HG03159 (cell line): Measurements from ENCODE around the gene LRCH4.
"Not testable (repeated sequence)": the region's sequence is repeated elsewhere in the genome, so short reads cannot be mapped to it uniquely, and the experiment has no call there.

ENCODE experiments used
- ATAC-seq: cut with Tn5 transposase; IDR thresholded peaks from one replicate; pipeline ENCODE4 v1.9.1; 2021; ENCODE audit warnings: mild to moderate bottlenecking, moderate library complexity; ENCODE audit not compliant: unreplicated experiment

LRCH4 gene

GRCh38 chr7:100546926-100547800 is 38.8 kb downstream of the LRCH4 start:
- ATAC-seq, result no peak

DNA sequence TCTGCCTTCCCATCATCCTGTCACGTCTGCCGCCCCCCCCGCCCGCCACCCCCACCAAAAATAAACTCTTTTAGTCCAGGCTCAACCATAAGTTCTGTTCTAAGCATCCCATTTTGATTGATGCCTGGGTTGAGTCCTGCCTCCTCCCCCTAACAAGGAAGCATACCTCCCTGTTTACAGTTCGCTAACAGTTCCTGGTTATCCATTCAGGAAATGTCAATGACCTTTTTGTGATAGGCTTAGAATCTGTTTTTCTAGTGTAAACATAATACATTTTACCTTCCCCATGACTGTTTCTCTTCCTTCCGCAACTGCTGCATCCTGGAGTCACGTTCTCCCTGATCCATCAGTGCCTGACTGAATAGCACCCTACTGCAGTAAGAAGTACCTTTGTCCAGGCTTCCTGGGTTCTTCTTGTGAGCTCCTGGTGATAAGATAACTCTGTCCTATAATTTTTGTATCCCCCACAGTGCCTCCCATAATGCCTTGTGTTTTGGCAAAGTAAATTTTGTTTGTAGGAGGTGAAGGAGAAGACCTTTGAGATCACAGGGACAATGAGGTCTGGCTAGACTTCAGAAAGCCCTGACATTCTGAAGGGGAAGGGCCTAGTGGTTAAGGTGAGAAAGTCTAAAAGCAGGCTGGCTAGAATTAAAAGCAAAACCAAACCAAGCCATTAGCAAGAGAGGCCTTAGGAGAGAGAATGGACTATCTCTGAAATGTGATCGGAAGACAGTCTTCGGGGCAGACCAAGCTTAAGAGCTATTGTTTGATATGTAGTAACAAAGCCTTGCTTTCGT is 39.6 kb downstream of the LRCH4 start:
- no peak for ATAC-seq

- peak; percentile 45 for ATAC-seq
Observed at GRCh38 chr7:100545360-100546128, 40.4 kb downstream of the LRCH4 start.

- ATAC-seq, result no peak
Observed at GRCh38 chr7:100544967-100545359, 41.0 kb downstream of the LRCH4 start.

- no peak for ATAC-seq
Observed at GRCh38 chr7:100544386-100544785, 41.5 kb downstream of the LRCH4 start.

GRCh38 chr7:100543586-100543985 is 42.3 kb downstream of the LRCH4 start:
- ATAC-seq, result no peak

GRCh38 chr7:100541309-100541708 is 44.6 kb downstream of the LRCH4 start:
- not testable (repeated sequence) for ATAC-seq

DNA sequence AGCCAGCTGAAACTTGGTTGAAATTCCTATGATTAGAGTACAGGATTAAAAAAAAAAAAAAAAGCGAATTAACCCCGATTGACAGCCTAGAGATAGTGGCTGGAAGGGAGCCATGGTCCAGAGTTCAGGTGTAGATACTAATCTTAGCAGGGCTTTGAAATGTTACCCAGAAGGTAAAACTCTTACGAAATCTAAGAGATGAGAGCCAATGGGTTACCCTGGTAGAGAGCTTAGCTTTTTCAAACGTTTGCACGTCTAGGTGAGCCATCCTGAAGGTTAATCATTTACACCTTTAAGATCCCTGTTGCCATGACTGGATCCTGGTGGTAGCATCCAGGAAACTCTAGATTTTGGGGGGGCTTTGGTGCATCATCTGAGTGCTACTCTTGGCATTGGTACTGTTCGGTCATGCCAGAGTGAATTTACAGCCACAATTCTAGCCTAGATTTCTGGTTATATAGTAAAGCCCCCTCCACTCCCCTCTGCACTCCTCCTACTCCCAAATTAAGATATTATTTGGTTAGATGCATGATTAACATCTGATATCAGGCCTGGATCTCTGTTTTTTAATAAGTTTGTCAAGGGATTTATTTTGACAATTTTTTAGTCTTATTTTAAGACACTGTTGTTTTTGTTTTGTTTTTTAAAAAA is 45.7 kb downstream of the LRCH4 start:
- no peak for ATAC-seq

- no peak for ATAC-seq
Observed at GRCh38 chr7:100539436-100540006, 46.4 kb downstream of the LRCH4 start.

DNA sequence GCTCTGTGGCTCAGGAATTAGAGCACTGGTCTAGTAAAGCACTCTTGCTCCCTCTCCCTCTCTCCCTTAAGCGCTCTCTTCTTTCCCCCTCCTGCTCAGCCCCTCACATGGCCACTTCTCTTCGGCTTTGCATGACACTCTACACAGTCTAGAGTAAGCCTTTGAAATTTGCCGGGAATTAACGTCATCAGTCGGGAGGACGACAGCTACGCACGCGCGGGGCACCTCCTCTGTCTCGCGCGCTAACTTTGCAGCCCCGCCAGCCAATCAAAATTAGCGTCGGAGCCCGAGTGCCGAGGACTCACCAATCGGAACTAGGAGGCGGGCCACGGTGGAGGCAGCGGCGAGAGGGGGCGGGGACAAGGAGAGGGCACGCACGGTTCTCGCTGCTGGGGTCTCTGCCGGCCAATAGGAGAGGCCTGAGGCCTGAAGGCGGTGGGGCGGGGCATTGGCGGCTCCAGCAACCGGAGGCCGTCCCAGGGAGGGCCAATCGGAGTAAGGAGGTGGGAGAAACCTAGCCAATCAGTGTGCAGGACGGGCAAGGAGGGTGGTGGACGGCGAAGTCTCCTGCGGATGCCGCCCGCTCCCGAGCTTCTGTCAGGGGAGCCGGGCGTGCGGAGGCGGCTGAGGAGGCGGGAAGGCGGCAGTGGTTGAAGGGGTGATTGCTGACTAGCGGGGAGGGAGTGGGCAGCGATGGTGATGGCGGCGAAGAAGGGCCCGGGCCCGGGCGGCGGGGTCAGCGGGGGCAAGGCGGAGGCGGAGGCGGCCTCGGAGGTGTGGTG is 47.1 kb downstream of the LRCH4 start, which contains the start of gene AGFG2:
TSS of gene AGFG2 (plus strand) at position 550 of the 782 bp plus-strand sequence. CDS start at position 694, 144 bp downstream.
- ATAC-seq, result peak; percentile 93

DNA sequence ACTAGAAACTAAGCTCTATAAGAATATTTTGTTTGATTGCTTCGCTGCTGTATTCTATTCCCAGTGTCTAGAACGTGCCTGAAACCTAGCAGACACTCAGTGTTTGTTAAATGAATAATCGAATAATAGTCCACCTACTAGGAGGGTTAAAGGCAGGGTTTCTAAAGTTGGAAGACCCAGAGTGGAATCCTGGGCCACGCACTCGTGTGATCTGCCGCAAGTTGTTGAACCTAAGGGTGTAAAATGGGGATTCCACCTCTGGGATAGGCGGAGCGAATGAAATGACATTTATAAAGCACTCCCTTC is 47.6 kb downstream of the LRCH4 start:
- no peak for ATAC-seq

DNA sequence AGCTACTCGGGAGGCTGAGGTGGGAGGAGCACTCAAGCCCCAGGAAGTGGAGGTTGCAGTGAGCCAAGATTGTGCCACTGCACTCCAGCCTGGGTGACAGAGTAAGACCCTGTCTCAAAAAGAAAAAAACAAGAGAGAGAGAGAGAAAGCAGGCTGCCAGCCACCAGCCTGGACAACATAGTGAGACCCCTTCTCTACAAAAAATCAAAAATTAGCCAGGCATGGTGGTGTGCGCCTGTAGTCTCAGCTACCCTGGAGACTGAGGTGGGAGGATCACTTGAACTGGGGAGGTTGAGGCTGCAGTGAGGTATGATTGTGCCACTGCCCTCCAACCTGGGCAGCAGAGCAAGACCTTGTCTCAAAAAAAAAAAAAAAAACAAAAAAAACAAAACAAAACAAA is 49.2 kb downstream of the LRCH4 start:
- ATAC-seq, result not testable (repeated sequence)

DNA sequence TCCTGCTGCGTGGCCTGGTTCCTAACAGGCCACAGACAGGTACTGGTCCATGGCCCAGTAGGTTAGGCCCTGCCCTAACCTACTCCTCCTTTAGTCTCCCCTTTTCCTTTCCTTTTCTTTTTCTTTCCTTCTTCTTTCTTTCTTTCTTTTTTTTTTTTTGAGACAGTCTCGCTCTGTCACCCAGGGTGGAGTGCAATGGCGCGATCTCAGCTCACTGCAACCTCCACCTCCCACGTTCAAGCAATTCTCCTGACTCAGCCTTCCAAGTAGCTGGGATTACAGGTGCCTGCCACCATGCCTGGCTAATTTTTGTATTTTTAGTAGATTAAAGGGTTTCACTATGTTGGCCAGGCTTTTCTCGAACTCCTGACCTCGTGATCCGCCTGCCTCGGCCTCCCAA is 49.9 kb downstream of the LRCH4 start:
- ATAC-seq, result not testable (repeated sequence)

DNA sequence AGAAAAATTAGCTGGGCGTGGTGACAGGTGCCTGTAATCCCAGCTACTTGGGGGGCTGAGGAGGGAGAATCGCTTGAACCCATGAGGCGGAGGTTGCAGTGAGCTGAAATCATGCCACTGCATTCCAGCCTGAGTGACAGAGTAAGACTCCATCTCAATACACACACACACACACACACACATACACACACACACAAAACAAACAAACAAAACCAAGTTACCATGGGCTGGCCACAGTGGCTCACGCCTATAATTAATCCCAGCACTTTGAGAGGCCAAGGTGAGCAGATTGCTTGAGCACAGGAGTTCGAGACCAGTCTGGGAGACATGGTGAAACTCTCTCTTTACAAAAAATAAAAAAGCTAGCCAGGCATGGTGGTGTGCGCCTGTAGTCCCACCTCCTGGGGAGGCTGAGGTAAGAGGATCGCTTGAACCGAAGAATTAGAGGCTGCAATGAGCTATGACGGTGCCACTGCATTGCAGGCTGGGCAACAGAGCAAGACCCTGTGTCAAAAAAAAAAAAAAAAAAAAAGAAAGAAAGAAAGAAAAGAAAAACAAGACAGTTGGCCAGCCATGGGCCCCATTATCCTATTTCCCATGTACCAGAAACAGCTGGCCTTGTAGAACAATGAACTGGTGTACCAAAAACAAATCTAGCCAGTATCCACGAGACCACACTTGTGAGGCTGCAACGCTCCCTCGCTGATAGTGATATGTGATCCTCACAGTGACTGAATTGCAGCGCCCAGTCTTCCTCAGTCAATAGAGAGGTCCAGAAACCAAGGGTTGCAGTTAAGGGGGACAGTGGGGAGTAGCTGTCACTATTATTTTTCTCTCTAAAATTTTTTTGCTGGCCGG is 53.5 kb downstream of the LRCH4 start:
- ATAC-seq, result no peak

DNA sequence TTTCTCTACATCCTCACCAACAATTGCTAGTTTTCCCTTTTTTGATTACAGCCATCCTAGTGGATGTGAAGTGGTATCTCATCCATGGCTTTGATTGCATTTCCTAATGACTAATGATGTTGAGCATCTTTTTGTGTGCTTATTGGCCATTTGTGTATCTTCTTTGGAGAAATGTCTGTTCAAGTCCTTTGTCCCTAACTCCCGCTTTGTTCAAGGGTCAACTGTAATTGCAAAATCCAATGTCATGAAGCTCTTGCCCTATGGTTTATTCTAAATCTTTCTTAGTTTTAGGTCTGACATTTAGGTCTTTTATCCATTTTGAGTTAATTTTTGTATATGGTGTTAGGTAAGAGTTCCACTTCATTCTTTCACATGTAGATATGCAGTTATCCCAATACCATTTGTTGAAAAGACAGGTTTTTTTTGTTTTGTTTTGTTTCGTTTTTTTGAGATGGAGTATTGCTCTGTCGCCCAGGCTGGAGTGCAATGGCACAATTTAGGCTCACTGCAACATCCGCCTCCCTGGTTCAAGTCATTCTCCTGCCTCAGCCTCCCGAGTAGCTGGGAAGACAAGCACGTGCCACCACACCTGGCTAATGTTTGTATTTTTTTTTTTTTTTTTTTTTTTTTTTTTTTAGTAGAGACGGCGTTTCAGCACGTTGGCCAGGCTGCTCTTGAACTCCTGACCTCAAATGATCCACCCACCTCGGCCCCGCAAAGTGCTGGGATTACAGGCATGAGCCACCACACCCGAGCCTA is 57.6 kb downstream of the LRCH4 start:
- ATAC-seq, result not testable (repeated sequence)
